ENCODE measurements around the gene SP100. TPM values are rescaled to one million over a fixed set of nuclear protein-coding genes. Genes with fewer than 3 reads are reported as not detected.

Gene SP100
- 42.2 TPM for total RNA-seq

DNA sequence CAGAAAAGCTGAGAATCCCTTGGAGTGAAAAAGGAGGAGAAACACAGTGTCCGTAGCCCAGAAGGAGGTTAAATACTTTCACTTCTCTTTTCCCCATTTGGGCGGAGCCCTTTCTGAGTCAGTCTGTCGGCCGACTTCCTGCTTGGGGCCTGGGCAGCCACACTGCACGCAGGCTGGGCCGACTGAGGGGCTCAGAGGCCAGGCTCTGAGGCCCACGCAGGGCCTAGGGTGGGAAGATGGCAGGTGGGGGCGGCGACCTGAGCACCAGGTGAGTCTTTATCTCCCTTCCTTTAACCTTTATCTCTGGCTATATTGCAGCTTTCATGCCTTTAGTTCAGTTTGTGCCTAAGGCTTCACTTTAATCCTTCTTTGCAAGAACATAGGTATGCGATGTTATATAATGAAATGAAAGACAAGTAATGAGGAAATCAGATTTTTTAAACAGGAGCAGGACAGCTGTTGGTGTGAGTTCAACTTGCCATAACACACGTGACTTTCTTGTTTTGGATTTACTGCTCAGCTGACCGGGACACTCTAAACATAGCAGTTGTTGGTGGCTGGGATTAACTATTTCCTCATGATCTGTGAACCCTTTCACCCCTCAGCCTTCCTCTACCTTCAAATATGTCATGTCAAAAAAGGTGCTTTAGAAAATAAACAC, at the start of gene SP100:
SP100 (plus strand) TSS at position 141 of the 661 bp plus-strand sequence; CDS start at position 237, 96 bp downstream.

Small RNA genes lying within 50 kb of the gene (small RNA-seq; reads per million reads assigned to genes)
- not detected for gene HMGB1P3 (ENCODE audit: low replicate concordance)
- gene RN7SL834P (ENCODE audit: low replicate concordance), result not detected
- gene RNU6-451P (ENCODE audit: low replicate concordance), result not detected

Other genes starting within 250 kb of the SP100 start
- 17.0 TPM for gene SP110, start 196.2 kb upstream of the SP100 start, total RNA-seq
- gene SP140, start 190.5 kb upstream of the SP100 start, total RNA-seq, result 0.47 TPM
- 11.3 TPM for gene SP140L, start 89.0 kb upstream of the SP100 start, total RNA-seq